Suppressor macrophage treated with lipopolysaccharide for 4 hours (primary cell): Measurements from ENCODE around the gene CA10.

Experiments
- DNase-seq: peaks from one replicate; pipeline ENCODE4 v3.0.0-alpha.2; 2020

Gene CA10

GRCh38 chr17:51709694-51710633 lies 448.6 kb downstream of the CA10 start:
- DNase-seq, result no peak

GRCh38 chr17:51707216-51707615 lies 451.3 kb downstream of the CA10 start:
- DNase-seq, result no peak

DNA sequence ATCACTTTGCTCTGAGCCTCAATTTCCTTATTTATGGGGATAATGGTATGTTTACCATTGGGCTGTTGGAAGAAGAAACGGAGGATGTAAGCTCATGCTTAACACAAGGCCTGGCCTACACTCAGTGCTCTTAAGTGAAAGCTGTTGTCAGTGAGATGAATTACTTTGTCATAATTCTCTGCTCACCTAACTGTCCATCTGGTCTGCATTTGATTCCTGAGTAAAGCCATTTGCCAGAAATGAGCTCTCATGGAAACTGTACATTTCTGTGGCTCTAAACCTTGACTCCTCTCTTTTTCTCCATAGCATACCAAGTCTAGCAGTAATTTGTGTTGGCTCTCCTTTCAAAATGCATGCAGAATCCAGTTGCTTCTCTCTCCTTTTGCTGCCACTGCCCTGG lies 452.4 kb downstream of the CA10 start:
- no peak for DNase-seq

DNA sequence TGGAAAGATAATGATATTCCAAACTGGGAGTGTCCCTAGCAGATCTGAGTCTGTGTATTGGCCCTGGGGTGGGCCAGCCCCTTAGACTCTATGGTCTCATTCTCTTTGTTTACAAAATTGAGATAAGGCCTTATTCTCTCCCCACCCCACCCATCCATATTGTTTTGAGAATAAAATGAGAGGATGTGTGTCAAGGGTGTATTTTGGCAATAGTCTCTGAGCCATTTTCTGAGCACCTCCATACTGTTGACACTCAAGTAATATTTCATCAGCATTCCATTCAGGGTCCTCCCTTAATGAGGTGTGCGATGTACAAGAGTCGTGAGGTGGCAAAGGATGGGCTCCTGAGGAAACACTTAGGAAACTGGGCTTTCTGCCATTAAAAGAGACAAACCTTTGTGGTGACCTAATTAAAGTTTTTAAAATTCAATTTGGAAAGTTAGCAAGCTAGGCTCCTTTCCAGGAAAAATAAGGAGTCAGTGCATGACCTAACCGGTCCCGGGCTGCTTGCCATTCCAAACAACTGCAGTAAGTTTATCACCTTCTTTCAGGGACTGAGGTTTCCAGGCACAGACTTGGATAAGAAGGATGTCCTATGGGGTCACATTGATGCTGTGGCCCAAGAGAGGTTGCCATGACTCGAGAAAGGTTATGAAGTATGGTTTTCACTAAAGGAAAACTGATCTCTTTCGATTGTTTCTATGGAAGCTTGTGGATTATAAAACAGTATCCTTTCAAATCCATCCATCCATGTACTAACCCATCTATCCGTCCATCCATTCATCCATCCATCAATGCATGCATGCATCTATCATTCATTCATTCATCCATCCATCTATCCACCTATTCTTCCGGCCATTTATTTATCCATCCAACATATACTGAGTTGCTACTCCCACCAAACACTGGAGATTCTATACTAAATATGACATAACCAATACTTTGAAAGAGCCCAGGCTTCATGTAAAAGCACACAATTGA lies 454.9 kb downstream of the CA10 start:
- no peak for DNase-seq

GRCh38 chr17:51702963-51703360 lies 455.6 kb downstream of the CA10 start:
- no peak for DNase-seq

DNA sequence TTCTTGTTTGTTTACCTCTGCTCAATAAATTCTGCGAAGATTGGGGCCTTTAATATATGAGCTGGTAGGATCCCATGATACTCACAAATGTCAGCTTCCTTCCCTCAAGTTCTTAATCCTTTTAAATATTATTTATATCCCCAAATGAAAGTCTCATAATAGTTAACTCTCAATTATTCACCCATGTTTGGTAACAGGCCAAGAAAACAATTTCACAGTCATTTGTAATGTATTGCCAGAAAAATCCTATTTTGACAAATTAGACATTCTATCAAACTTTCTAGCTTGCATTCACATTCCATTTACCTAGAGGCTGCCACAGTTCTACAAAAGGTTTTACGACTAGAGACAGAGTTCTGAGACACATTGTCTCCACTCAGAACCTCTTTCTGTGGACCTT lies 457.0 kb downstream of the CA10 start:
- no peak for DNase-seq

- no peak for DNase-seq
Measured at GRCh38 chr17:51700011-51700760, 458.3 kb downstream of the CA10 start.

DNA sequence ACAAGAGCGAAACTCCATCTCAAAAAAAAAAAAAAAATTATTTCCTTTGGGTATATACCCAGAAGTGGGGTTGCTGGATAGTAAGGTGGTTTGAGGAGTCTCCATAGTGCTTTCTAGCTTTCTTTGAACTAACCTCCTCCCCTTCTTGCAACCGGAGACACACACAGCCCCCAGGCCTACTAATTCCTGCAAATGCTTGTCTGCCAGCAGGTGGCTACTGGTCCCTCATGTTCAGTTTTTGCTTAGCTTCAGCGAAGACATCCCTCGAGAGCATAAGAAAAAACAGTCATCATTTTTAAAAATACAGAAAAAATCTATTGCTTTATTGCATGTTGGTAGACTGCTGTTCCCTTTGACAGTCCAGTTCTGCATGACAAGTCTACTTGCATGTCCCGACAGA lies 459.2 kb downstream of the CA10 start:
- DNase-seq, result no peak

- DNase-seq, result no peak
Measured at GRCh38 chr17:51692917-51693316, 465.6 kb downstream of the CA10 start.

- no peak for DNase-seq
Measured at GRCh38 chr17:51687887-51688286, 470.6 kb downstream of the CA10 start.

DNA sequence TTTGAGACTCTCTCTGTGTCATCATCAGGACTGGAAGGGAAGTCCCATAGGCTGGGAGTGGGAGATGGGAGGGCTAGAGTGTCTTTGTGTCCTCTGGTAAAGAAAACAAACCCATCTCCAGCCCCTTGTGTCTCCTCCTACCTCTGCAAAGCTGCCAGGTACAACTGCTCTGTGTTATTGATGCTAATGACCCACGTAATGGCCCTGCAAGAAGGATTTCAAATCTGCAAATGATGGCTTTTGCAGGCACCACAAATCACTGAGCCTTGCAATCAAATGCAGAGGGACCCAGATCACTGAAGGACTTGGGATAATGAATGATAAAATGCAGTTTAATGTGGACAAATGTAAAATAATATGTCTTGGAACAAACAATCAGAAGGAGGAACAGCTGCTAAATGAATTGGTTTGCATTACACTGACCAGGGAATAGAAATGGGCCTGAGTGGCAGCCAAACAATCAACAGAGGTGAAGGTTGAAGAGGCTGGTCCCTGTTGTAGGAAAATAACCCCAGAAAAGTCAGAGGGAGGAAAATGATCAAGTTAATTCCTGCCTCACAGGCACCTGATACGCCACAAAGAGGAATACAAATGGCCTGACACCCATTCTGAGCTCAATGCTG lies 473.1 kb downstream of the CA10 start:
- no peak for DNase-seq

- DNase-seq, result no peak
Measured at GRCh38 chr17:51684214-51684613, 474.3 kb downstream of the CA10 start.

- DNase-seq, result no peak
Measured at GRCh38 chr17:51683291-51683690, 475.2 kb downstream of the CA10 start.

DNA sequence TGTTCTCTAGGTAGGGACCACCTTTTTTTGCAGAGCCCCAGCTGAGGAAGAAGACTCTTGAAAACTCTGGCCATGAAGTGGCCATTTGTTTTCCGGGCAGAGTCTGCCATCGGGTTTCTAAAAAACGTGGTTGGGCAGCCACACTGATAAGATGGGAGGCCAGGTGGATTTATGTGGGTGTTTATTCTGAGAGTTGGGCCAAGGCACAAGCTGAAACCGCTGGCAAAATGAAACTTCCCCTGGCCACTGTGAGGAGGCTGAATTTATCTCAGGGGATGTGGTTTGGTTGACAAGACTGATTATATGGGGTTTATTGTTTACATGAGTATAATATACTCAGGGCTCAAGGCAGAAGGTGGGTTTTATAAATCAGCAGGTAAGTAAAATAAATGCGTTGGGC lies 476.4 kb downstream of the CA10 start:
- no peak for DNase-seq

GRCh38 chr17:51677875-51678274 lies 480.6 kb downstream of the CA10 start:
- DNase-seq, result no peak

GRCh38 chr17:51676691-51677487 lies 481.6 kb downstream of the CA10 start:
- DNase-seq, result no peak

DNA sequence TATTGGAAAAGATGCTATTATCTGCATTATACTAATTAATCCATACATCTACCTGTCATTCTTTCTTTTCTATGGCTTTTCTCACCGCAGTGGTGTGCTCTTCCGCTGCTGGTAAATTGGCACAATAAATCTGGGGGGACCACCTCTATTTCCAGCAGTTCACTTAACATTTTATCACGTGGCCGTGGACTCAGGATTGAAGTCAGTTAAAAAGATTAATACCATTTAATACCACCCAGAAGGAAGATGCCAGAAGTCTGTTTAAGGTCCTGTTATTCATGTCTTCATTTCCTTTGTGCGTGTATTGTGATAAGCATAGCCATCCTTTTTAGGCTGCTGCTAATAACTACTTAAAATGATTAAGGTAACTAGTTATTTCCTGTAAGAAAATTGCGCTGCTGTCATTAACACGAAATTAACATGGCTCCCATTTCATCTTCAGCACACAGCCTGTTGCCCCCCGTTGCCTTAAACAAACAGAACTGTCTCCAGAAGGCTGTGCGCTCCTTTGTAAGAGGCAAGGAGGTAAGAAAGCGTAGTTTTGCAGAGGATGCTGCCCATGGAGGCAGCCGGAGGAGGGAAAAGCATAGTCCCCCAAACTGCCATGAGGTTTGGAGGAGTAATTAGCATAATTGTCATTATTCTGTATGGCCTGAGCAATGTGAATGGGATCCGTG lies 483.8 kb downstream of the CA10 start:
- DNase-seq, result no peak

- no peak for DNase-seq
Measured at GRCh38 chr17:51673070-51673469, 485.4 kb downstream of the CA10 start.

DNA sequence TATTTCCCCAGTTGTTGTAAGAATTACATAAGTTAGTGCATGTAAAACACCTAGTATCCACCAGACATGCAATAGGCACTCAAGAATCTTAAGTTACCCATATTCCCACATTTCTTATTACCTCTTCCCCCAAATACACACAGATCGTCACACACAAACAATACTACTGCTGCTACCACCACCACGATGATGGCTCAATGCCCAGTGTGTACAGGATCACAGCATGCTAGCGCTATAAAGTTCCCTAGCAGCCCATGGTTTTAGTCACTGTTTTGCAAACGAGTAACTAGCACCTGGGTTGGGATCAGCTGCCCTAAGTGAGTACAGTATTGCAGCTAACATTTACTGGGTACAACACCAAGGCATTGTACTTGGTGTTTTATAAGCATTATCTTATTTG lies 486.4 kb downstream of the CA10 start:
- DNase-seq, result no peak

GRCh38 chr17:51670899-51671298 lies 487.6 kb downstream of the CA10 start:
- no peak for DNase-seq

DNA sequence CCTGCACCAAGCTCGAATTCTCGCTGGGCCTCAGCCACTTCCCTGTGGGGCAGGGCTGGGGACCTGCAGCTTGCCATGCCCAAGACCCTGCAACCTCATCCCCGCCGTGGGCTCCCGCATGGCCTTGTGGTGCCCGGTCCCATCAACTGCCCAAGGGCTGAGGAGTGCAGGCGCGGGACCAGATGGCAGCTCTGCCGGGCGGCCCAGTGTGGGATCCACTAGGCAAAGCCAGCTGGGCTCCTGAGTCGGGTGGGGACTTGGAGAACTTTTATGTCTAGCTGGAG lies 489.6 kb downstream of the CA10 start:
- no peak for DNase-seq
